Panc1 (cell line): ENCODE measurements around the gene ZNF521.

Experiments used
- CTCF ChIP-seq: fragments of 450-650 bp; IDR thresholded peaks from 2 replicates; pipeline ENCODE4 v1.5.1; 2017; ENCODE audit warnings: mild to moderate bottlenecking
- REST ChIP-seq, 2 experiments: IDR thresholded peaks; 2 replicates each; pipeline ENCODE4 v1.6.1; 2011 to 2012; ENCODE audit warnings: low read depth in 2 of 2, control low read depth in 1 of 2, low read length in 1 of 2, mild to moderate bottlenecking in 1 of 2, moderate library complexity in 1 of 2; ENCODE audit not compliant: insufficient read depth in 1 of 2

- TF ChIP-seq REST (IDR thresholded peaks at IDR 0.05; ENCODE audit: insufficient read depth in 1 of 2, low read depth in 2 of 2, low read length in 1 of 2) (no peak), CTCF (no peak)
Measured at GRCh38 chr18:25399554-25399953, 47.6 kb upstream of the ZNF521 start.
